OCI-LY1 (cell line): ENCODE results near the gene RGMA.

Experiments used
- H2AFZ ChIP-seq: fragments of 200-600 bp; sonication (generic), shearing (Covaris generic); 2 replicates; pipeline ENCODE4 v1.6.0; 2014; ENCODE audit warnings: antibody characterized with exemption, mild to moderate bottlenecking, low read length
- H3F3A ChIP-seq: fragments of 200-600 bp; sonication (generic), shearing (Covaris generic); 2 replicates; pipeline ENCODE4 v1.6.0; 2014; ENCODE audit warnings: mild to moderate bottlenecking, antibody characterized with exemption, low read length, moderate library complexity; ENCODE audit not compliant: insufficient read depth
- H3K27ac ChIP-seq: fragments of 200-600 bp; sonication (generic); 2 replicates; pipeline ENCODE4 v1.5.1; 2014; ENCODE audit warnings: low read length, mixed run types, mild to moderate bottlenecking, low read depth; ENCODE audit not compliant: poor library complexity, severe bottlenecking
- H3K27me3 ChIP-seq: fragments of 200-600 bp; sonication (generic); 2 replicates; pipeline ENCODE4 v1.6.0; 2014; ENCODE audit warnings: antibody characterized with exemption, mild to moderate bottlenecking, low read length, moderate library complexity; ENCODE audit not compliant: insufficient read depth
- H3K36me3 ChIP-seq: fragments of 200-600 bp; sonication (generic); 2 replicates; pipeline ENCODE4 v1.6.1; 2014; ENCODE audit warnings: mild to moderate bottlenecking, antibody characterized with exemption, low read length, moderate library complexity, mixed read lengths; ENCODE audit not compliant: insufficient read depth
- H3K4me1 ChIP-seq: fragments of 200-600 bp; sonication (generic); 2 replicates; pipeline ENCODE4 v1.5.1; 2014; ENCODE audit warnings: mild to moderate bottlenecking, low read length, moderate library complexity; ENCODE audit not compliant: insufficient read depth, severe bottlenecking
- H3K4me2 ChIP-seq: fragments of 200-600 bp; sonication (generic), shearing (Covaris generic); 2 replicates; pipeline ENCODE4 v1.6.1; 2014; ENCODE audit warnings: low read length
- H3K4me3 ChIP-seq: fragments of 200-600 bp; sonication (generic); 2 replicates; pipeline ENCODE4 v1.5.1; 2014; ENCODE audit warnings: low read length, low read depth, mild to moderate bottlenecking, mixed read lengths; ENCODE audit not compliant: poor library complexity, severe bottlenecking
- H3K79me2 ChIP-seq: fragments of 200-600 bp; shearing (Covaris generic); 2 replicates; pipeline ENCODE4 v1.6.1; 2016; ENCODE audit warnings: mixed run types, low read length, mixed read lengths; ENCODE audit not compliant: insufficient read depth
- H3K9ac ChIP-seq: fragments of 200-600 bp; sonication (generic), shearing (Covaris generic); 2 replicates; pipeline ENCODE4 v1.6.1; 2014; ENCODE audit warnings: mild to moderate bottlenecking, low read length, mixed read lengths
- H3K9me2 ChIP-seq: fragments of 200-600 bp; sonication (generic), shearing (Covaris generic); 2 replicates; pipeline ENCODE4 v1.6.1; 2014; ENCODE audit warnings: low read depth, mild to moderate bottlenecking, low read length, mixed read lengths
- H3K9me3 ChIP-seq: fragments of 200-600 bp; shearing (Covaris generic); 2 replicates; pipeline ENCODE4 v1.6.1; 2014; ENCODE audit warnings: low read length, mixed read lengths
- H4K20me1 ChIP-seq: fragments of 200-600 bp; sonication (generic), shearing (Covaris generic); 2 replicates; pipeline ENCODE4 v1.6.0; 2016; ENCODE audit warnings: mild to moderate bottlenecking, low read length; ENCODE audit not compliant: insufficient read depth
- EZH2 ChIP-seq: fragments of 200-600 bp; sonication (generic), shearing (Covaris generic); IDR thresholded peaks from 2 replicates; pipeline ENCODE4 v1.8.0; 2017; ENCODE audit warnings: borderline replicate concordance, mixed run types, mild to moderate bottlenecking, antibody characterized with exemption, low read length, moderate library complexity, mixed read lengths
- TF ChIP-seq, protein P1 (sequence below): fragments of 200-600 bp; sonication (generic), shearing (Covaris generic); IDR thresholded peaks from 2 replicates; pipeline ENCODE4 v1.5.1; 2017; ENCODE audit warnings: mild to moderate bottlenecking, antibody characterized with exemption, low read length, moderate library complexity, mixed read lengths

The RGMA gene

DNA sequence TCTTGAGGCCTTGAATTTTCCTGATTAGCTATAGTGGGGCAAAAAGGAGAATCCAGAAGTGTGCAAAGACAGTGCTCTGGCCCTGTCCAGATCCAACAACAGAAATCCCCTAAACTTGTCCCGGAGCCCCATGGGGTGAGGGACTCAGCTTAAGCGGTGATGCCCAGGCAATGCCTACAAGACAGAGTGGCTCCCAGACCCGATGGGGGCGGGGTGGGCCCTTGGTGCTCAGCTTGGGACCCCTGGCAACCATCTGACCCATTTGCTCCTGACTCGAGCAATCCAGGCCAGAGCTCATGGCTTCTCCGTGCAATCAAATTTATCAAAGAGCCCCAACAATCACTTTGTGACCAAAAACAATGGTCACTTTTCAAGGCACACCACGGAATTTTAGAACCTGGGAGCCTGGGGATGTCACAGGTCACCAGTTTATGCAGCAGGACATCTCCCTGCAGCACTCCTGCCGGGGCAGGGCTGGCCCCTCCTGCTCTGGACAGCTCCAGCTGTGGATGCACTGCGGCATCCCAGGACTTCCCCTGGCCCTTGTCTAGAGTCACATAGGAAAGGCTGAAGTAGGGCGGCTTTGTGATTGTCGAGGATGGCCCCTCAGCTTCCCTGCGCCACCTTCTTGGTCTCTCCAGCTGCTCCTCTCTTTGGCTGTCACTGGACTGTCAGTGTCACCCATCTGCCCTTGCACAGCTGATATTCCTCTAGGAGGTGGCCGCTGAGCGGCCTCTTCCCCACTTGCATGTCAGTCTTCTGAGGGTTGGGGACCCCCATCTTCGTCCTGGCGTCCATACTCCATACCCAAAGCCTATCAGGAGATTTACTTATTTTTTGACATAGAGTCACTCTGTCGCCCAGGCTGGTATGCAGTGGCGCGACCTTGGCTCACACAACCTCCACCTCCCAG is 28.4 kb downstream of the RGMA start:
- Histone ChIP-seq H3K9ac (no peak overlapping the region), H3K4me2 (no peak overlapping the region), H2AFZ (no peak overlapping the region), H3K27me3 (0 out of 2 replicates have a peak, but pooled peaks cover 13% of the 10 kb centered on the region), H3K9me2 (no peaks in the 10 kb centered on the region), H3K4me3 (no peak overlapping the region), H3F3A (no peaks in the 10 kb centered on the region), H3K36me3 (no peaks in the 10 kb centered on the region), H3K79me2 (no peaks in the 10 kb centered on the region), H3K9me3 (no peaks in the 10 kb centered on the region), H4K20me1 (no peaks in the 10 kb centered on the region), H3K4me1 (no peaks in the 10 kb centered on the region), H3K27ac (no peak overlapping the region)
- TF ChIP-seq, protein P1, sequence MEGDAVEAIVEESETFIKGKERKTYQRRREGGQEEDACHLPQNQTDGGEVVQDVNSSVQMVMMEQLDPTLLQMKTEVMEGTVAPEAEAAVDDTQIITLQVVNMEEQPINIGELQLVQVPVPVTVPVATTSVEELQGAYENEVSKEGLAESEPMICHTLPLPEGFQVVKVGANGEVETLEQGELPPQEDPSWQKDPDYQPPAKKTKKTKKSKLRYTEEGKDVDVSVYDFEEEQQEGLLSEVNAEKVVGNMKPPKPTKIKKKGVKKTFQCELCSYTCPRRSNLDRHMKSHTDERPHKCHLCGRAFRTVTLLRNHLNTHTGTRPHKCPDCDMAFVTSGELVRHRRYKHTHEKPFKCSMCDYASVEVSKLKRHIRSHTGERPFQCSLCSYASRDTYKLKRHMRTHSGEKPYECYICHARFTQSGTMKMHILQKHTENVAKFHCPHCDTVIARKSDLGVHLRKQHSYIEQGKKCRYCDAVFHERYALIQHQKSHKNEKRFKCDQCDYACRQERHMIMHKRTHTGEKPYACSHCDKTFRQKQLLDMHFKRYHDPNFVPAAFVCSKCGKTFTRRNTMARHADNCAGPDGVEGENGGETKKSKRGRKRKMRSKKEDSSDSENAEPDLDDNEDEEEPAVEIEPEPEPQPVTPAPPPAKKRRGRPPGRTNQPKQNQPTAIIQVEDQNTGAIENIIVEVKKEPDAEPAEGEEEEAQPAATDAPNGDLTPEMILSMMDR: no peak
- TF ChIP-seq EZH2: no peak

DNA sequence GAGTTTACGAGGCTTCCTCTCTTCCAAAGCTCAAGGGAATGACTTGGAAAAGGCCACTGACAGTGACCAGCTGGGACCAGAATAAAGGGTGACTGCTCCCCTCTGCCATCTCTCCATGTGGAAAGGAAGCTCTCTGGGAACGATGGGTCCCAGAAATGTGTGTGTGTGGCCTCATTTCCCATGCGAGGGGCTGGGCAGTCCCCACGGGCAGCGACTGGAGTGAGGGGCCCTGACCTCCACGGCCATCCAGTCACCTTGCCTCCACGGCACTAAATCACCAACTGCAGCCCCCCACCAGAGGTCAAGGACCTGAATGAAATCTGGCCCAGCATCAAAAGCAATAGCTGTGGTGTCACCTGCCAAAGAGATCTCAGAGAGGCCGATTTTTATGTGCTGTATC is 29.6 kb downstream of the RGMA start:
- H3K4me2 ChIP-seq: no peak overlapping the region
- no peak overlapping the region for H3K27ac ChIP-seq
- no peaks in the 10 kb centered on the region for H3K9me2 ChIP-seq
- no peaks in the 10 kb centered on the region for H3K36me3 ChIP-seq
- no peaks in the 10 kb centered on the region for H3K79me2 ChIP-seq
- H3K4me3 ChIP-seq: no peak overlapping the region
- H3K9ac ChIP-seq: no peak overlapping the region
- TF ChIP-seq EZH2: no peak
- TF ChIP-seq, protein P1: no peak
- no peak overlapping the region for H2AFZ ChIP-seq
- H3K4me1 ChIP-seq: no peaks in the 10 kb centered on the region
- no peaks in the 10 kb centered on the region for H3K9me3 ChIP-seq
- no peaks in the 10 kb centered on the region for H3F3A ChIP-seq
- no peaks in the 10 kb centered on the region for H4K20me1 ChIP-seq
- H3K27me3 ChIP-seq: 0 out of 2 replicates have a peak, but pooled peaks cover 10% of the 10 kb centered on the region

DNA sequence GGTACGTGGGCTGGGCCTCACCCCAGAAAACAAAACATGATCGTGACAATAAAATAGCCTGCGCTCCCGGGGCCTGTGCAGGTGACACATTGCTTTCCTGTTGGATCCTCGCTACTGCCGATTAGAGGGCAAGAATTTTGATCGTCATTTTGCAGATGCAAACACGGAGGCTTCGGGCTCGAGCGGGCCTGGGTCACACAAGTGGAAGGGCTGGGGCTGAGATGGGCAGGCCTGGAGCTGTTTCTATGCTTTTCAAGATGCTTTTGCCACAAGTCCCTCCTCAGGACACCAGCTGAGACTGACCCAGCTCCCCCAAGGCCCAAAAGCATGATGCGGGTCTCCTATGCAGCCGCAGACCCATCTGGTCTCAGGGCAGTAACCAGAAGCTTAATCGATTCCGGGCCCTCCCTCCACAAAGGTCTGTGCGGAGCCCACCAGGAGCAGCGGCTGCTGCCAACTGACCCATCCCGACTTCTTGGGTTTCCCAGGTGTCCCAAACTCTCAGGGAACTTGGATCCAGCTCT is 30.0 kb downstream of the RGMA start:
- H3K9me2 ChIP-seq: no peaks in the 10 kb centered on the region
- H3K4me1 ChIP-seq: no peaks in the 10 kb centered on the region
- H3K36me3 ChIP-seq: no peaks in the 10 kb centered on the region
- no peak overlapping the region for H3K4me3 ChIP-seq
- no peaks in the 10 kb centered on the region for H3K9me3 ChIP-seq
- no peak overlapping the region for H3K9ac ChIP-seq
- H3K27me3 ChIP-seq: 0 out of 2 replicates have a peak, but pooled peaks cover 7% of the 10 kb centered on the region
- H3K27ac ChIP-seq: no peak overlapping the region
- H4K20me1 ChIP-seq: no peaks in the 10 kb centered on the region
- H2AFZ ChIP-seq: no peak overlapping the region
- no peaks in the 10 kb centered on the region for H3F3A ChIP-seq
- no peaks in the 10 kb centered on the region for H3K79me2 ChIP-seq
- H3K4me2 ChIP-seq: no peak overlapping the region
- TF ChIP-seq, protein P1: no peak
- TF ChIP-seq EZH2: no peak
